Stimulated activated naive CD4-positive, alpha-beta T cell treated with Interleukin-2 at 50 U/mL for 16 hours (primary cell): ENCODE data around the gene PPFIBP1.
"Not testable (repeated sequence)": the region's sequence is repeated elsewhere in the genome, so short reads cannot be mapped to it uniquely, and the experiment has no call there.

Experiments
- DNase-seq: peaks from one replicate; lab custom pipeline; 2025; lab: John Stamatoyannopoulos, UW

The PPFIBP1 gene

DNA sequence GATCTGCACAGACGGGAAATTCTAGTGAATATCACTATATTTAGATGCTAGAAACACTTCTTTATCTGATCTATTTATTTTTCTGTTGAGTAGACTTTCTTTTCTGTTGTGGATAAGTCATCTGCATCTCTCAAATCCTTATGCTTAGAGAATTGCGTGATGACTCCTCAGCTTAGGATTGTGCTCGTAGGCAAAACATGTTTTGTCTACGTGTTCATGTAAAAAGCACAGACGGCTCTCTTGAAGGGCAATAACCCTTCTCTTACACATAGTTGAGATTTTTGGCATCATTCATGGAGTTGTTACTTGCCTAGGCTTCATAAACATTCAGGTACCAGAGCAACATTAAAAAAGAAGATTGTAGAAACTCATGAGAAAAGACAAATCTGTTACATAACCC is 18.6 kb downstream of the PPFIBP1 start:
- no peak for DNase-seq

DNA sequence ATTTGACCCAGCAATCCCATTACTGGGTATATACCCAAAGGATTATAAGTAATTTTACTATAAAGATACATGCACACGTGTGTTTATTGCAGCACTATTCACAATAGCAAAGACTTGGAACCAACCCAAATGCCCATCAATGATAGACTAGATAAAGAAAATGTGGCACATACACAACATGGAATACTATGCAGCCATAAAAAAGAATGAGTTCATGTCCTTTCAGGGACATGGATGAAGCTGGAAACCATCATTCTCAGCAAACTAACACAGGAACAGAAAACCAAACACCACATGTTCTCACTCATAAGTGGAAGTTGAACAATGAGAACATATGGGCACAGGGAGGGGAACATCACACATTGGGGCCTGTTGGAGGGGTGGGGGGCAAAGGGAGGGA is 20.9 kb downstream of the PPFIBP1 start:
- DNase-seq, result not testable (repeated sequence)

DNA sequence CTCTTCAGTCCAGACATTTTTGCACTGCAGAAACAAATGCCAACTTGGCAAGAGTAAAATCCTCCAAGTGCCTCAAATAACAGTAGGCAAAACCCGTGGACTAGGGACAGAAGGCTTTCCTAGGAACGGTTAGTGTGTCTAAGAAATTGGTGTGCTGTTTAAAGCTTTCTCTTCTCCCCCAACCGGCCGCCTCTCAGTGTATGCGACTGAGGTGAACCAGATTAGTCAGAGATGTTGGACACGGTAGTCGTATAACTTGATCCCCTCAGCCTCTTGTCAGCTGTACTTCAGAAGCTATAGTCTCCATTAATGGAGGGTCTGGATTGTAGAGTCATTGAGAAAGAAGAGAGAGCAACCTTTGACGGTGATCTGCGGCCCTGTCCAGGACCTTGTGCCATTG is 21.7 kb downstream of the PPFIBP1 start:
- no peak for DNase-seq

DNA sequence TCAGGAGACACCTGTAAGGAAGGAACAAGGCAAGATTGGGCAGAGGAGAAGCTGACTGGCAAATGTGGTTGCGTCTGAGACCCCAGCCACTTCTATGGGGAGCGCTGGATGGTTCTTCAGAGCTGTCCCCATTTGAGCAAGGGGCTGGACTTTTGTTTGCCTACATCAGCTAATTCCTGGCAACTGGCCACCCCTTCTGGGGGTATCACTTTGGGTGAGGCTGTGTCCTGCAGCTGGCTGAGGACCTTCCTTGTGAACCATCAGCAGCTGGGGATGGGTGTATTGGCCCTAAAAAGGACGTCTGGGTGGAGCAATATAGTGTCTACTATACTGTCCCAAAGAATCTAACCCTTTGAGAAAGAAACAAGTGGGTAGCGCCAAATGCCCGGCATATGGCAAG is 23.6 kb downstream of the PPFIBP1 start:
- DNase-seq, result no peak

DNA sequence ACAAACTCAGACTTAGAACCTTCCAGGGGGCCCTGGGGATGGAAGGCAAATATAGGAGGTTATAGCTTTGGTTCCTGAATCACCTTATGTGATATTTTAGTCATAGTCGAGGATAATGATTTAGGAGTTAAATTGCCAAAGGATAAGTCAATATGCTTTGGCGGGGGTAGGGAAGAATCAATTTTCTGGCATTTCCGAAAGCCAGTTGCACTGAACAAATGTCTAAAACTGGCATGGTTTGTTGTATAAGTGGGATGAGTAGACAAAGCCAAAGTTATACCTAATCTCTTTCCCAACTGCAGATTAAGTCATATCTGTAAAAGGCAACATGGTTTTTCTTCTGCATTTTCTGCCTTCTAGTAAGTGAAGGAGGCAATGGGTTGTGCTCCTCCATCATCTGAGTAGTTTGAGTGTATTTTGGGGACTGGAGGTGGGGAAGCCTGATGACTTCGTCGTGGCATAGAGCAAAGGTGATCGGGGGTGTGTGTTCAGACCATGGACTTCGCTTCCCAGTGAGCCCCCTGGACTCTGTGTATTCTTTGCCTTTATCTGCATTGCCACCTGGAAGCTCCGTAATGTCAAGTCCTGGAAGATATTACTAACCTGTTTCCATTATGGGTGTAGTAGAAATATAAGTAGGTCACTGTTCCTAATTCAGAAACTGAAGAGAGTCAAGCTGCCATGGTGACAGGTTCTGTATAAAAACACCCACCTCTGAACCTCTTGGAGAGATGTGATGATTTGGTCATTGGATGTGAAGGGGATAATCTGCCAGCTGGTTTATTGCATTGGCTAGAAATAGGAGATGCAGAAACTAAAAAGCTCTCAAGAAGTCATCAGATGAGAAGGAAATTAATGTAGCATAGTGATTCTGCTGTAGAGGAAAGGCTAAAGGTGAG is 24.5 kb downstream of the PPFIBP1 start:
- no peak for DNase-seq

DNA sequence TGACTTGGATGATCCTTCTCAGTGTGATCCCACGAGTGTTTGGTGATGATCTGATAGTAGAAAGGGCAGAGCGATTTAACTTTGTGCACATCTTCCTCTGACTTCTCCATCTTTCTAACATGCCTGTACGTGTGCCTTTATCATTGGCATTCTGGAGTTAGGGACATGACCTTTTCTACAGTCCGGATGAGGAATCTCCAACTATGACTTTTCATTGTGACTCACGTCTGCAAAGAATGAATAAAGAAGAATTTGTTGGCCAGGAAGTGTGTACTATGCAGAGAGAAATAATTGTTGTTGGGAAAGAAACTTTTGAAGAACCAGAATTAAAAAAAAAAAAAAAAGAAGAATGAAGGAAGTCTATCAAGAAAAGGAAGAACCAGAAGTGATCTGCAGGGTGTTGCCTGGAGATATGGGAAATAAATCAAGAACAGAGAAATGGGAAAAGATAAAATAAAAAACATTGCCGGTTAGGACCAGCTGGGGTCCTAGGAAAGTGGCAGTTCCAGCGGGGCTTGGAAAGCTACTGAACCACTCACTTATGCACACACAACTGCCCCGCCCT is 25.3 kb downstream of the PPFIBP1 start:
- DNase-seq, result no peak

DNA sequence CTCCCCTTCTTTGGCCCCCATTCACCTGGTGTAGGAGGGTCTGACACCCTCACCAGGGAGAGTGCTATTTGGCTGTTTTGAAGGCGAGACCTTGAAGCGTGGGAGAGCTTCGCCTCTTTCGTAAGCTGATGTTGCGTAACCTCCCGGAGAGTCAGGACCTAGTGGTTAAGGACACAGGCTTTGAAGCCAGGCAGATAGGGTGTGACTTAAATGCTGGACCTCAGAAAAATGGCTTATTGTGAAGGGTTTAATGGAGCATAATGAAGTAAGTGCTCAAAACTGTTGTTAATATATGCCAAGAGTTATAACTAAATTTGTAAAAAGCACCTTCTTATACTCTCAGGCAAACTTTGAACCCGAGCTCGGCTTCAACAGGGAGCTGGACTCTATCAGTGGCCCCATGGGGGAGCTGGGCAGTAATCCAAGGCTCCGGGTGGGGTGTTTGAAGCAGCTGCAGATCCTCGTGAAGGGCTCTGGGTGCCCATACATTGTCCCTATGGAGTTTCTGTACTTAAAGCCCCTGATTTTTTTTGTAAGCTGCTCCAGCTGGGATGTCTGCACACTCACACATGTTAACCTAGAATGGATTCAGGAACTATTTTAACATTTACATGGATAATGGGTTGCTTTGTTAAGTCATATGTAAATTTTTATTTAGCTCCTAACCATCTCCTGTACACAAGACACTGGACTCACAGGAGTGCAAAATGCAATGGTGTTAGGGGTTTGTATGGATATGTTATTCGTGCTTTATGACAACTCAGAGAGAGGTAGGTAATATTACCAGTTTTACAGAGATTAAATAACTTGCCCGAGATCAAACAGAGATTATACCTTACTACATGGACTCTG is 26.0 kb downstream of the PPFIBP1 start:
- DNase-seq, result no peak

DNA sequence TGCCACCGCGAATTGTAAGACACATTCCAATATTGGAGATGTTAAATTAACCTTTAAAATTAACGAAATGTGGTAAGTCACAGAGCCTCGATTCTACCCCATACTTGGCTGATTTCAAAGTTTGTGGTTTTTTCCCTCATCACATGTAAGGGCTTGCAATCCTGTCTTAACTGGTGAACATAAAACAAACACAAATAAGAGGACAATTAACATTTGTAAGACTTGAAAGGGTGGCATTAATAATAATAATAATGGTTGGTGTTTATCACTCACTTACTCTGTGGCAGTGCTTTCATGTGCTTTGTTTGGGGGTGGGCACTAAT is 26.6 kb downstream of the PPFIBP1 start:
- DNase-seq, result no peak

DNA sequence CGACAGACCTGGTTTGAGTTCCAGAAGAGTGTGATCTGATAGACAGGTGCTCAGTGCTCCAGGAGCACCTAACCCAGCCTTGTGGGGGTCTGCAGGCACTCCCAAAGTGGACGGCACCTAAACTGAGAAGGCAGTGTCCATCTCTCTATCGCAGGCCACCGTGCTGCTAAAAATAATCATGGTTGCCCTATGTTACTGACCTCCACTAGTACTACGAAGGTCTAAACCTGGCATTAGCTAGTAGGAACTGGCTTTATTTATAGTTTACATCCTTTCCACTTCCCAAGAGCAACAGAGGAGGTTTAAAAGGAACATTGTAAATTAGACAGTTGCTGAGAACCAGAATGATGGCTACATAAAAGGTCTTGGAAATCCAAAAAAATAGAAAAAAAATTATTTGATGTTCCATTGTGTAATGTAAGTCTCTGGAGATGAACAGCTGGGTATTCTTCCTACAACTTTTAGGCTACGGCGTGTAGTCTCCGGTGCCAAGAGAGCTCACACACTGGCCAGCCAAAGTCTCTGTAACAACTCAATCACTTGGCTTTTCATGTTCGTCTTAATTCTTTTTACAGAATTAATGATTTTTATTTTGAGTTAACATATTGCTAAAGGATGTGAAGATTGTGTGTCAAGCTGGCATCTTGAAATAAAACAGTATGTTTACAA is 27.3 kb downstream of the PPFIBP1 start:
- DNase-seq, result no peak

DNA sequence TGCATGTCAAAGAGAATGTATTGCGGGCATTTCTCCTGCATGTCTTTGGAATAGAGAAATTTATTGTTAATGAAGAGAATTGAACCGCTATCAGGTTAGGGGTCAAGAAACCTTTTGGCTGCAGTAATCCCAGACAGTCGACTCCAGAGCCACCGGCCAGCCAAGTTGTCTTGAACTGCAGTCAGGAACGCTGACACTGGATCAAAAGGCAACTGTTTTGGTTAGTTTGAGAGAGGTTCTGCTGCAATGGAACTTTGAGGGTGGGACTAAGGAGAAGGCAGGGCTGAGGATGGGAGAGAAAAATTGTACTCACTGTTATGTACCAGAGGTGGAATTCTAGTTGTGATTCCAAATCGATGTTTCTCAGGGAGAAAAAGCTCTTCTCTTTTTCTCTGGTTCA is 28.2 kb downstream of the PPFIBP1 start:
- no peak for DNase-seq

DNA sequence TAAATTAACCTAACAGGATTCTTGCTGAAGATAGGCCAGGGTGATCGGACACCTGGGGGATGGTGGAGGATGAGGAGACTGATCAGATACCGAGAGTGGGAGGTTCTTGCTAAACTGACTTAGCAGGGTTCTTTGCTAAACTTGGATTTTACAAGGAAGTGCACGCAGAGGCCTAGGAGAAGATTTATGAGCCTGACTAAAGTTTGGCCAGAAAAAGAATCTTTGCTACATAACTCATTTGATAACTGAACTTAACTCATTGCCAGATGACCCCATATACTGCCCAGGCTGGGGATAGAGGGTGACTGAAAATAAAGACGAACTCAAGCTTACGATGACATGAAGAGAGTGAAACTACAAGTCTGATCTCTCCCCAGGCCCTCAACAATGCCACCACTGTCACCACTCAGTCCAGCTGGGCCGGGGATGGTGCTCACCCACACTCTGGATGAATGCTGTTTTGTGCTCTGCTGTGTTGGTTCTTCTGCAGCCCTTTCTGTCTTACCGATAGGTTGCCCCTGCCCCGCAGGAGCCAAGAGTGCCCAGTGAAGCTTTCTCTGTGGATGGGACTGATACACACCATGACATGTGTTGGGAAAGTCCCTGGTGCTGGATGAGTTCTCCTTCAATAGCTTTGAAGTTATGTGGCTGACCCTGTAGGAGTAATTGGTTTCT is 29.0 kb downstream of the PPFIBP1 start:
- DNase-seq, result no peak

DNA sequence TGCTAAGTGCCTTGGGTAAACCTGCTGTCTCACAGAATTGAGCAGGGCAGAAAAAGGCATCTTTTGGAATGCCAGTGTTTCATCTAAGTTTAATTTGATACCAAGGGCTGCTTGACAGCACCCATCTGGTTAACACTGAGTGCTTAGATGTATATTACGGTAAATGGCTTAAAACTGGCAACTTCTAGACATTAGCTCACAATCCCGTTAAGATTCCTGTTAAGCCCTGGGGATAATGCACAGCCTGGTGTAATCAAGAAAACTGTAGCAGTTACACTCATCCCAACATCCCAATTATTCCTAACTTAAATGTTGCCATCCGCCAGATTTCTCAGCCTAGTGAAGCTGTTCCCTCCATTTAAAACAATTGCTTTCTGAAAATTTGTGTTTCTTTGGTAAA is 29.9 kb downstream of the PPFIBP1 start:
- DNase-seq, result no peak

DNA sequence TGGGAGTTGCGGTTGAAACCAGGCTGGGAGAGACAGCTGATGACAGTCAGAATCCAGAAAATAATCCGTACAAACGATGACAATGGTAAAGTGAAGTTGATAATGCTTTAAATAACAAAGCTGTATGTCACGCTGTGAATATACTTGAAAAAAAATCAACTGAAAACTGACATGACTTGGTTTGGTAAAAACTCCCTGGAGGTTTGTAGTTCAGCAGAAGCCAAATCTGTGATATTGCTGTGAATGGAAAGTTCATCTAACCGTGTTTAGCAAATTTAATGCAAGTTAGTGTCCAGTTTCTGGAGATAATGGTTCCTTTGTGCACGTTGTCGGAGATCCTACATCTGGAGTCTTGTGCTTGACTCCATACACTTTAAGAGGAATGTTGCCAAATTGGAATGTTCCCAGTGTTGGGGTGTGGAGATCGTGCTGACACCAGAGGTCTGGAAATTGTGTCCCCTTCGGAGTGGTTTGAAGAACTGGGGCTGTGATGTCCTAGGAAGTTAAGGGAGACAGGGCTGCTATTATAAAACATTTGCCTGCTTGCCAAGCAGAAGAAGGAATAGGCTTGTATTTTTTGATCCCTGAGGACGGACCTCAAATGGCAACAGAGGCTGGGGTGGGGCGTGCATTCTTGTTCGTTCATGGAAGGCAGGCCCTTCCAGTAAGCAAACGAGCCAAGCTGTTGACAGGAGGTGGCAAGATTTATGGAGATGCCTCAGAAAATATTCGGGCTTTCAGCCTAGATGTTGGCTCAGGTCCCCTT is 30.6 kb downstream of the PPFIBP1 start:
- no peak for DNase-seq

DNA sequence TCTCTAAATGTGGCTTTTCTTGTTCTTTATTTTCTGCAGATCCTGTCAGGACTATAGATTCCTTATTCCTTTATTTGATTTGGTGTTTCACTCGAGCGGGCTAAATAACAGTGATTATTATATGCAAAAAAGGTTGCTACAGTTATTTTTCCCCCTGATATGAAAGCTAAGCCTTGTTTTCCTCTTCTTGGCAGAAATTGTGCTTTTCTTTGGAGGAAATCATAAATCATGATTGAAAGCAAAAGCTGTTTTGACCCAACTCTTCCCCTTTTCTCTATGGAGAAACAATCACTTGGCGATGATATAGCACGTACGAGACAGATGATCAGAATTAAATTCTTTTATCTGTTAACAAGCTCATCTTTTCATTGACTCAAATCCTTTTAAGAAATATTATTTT is 31.4 kb downstream of the PPFIBP1 start:
- no peak for DNase-seq

DNA sequence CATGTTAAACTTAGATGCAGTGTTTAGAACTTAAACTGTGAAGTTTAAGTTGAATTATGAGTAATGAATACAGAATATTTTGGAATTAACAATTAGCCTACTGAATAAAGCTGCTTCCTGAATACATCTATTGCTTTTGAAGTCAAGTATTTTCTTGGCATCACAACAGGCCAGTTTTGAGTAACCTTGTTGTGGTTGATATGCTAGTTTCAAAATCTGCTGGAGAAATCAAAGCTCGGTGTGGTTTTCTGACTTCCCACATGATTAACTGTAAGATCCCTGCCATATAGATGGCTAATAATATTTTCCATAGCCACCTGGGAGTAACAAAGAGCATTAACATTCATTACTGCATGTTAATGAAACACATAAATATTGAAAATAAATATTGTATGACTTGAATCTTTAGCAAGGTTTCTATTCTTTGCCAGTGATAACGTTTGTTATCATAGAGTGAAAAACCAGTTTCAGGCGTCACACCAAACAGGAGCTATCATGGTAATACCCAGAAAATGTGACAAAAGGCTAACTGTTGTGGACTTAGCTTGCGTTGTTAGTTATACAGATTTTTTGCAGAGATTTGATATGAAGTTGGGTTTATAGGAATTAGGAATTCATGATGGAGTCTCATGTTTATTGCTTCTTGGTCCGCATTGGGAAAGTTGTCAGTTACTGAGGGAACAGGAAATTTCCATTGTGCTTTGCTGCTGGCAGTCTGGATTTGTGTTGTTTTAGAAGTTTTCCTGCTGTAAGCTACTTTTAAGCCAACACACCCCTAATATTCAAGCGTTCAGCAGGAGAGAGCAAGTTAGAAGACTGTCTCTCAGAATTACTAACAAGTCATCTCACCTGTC is 32.1 kb downstream of the PPFIBP1 start:
- no peak for DNase-seq

DNA sequence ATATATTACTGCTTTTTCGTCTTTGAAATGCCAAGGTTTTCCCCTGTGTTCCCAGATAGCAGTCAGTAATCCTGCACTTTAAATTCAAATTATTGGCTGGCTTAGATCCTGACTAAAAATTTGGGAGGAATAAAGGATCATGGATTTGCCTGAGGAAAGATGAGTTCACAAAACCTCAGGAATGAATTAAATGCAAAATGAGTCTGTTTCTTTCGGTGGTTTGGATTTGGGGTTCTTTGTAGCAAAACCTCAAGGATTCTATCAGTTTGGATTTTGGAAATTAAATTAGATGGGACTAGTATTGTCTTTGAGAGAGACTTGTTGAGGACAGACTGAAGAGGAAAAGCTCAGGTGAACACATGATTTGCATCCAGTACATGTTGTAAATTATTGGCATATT is 36.1 kb downstream of the PPFIBP1 start:
- DNase-seq, result no peak

DNA sequence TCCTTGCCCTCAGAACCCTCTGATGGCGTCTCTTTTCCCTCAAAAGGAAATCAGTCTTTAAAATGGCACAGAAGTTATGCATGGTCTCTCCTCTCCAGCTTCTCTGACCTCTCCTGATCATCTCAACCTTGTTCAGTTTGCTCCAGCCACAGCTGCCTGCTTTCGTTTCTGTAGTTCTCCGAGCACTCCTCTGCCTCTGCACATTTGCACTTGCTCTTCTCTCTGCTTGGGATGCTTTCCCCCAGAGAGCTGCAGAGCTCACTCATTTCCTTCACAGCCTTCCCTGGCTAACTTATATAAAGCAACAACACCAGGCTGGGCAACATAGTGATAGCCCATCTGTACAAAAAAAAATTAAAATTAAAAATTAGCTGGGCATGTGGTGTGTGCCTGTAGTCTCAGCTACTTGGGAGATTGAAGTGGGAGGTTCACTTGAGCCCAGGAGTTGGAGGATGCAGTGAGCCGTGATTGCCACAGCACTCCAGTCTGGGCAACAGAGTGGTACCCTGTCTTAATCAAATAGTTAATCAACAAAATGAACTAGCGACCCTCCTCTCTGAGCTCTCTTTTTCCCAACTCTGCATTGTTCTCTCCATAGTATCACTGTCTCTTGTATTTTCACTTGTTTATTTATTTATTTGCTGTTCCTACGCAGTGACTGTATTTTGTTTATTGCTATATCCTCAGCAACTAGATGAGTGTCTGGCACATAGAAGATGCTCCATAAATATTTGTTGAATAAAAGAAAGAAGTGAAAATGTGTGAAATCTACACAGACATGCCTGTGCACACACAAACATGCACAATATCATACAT is 37.7 kb downstream of the PPFIBP1 start:
- DNase-seq, result no peak

DNA sequence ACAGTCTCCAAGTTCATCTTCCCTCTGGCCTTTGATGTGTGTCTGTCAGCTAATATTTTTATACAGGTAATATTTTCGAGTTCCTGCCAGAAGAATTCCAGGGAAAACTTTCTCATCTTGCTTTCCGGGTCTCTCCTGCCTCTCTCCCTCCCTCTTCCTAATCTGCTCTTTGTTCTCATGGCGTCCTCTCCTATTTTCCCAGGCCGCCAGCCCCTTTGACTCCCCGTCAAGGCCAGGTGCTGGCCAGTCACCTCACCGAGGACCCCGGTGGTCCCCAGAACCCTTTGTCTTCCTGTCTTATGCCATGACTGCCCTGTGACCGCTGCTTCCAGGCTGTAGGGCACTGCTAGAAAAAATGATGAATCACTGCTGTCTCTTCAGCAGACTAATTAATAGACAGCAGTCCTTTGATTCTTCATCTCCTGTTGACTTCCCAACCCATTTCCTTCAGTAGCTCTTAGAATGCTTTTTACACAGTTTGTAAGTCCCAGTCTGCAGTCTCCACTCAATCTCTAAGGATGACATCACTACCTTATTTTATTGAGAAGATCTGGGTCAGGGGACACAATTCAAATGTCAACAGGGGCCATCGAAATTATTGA is 40.7 kb downstream of the PPFIBP1 start:
- DNase-seq, result no peak

DNA sequence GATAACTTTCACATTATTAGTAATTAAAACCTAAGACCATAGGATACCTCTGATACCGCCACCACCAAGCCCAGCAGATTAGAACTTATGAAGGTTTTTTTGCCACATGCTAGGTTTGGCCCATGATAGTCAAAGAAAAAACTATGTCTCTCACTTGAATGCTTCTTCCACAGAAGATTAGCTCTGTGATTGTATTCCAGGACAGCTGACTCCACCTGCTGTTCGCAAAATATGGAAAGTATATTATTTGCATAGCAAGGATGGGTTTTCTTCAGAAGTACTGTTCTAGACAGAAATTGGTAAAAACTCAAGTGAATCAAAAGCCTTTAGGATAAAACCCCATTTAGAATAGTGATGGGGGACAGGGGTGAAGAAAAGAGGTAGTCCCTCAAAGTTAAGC is 42.2 kb downstream of the PPFIBP1 start:
- no peak for DNase-seq
